Keratinocyte (primary cell): ENCODE data around the gene C10orf90.

Experiments
- EZH2 ChIP-seq: IDR thresholded peaks from one replicate; pipeline ENCODE4 v1.6.1; 2012; ENCODE audit warnings: inconsistent platforms, mild to moderate bottlenecking, low read length, moderate library complexity
- TF ChIP-seq, protein P1 (sequence below), 3 experiments: IDR thresholded peaks in 1 of 3; conservative IDR thresholded peaks in 1 of 3; optimal IDR thresholded peaks in 1 of 3; 2 replicates in 2 of 3; 3 replicates in 1 of 3; pipeline versions ENCODE3 to v1.5.1; 2011; ENCODE audit warnings: low read length in 3 of 3, mild to moderate bottlenecking in 3 of 3, moderate library complexity in 2 of 3, control low read depth in 1 of 3, inconsistent platforms in 1 of 3; ENCODE audit not compliant: insufficient read depth in 2 of 3; ENCODE audit errors: extremely low read depth in 1 of 3

DNA sequence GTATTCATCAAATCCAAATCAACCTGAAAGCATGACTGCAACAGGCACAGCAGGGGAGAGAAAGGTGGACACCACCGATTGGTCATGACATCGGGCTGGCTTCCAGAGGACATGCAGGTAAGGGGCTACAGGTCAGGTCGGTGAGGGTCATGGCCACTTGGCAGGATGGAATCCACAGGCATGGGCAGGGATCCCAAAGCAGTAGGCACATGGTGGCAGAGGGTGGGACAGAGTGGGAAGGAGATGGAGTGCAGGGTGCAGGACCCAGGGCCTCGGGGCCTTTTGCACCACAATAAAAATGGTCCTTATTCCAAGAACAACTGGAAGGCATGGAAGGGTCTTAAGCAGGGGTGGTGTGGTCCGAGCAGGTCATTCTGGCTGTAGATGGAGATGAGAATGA is 33.0 kb downstream of the C10orf90 start:
- TF ChIP-seq, protein P1, sequence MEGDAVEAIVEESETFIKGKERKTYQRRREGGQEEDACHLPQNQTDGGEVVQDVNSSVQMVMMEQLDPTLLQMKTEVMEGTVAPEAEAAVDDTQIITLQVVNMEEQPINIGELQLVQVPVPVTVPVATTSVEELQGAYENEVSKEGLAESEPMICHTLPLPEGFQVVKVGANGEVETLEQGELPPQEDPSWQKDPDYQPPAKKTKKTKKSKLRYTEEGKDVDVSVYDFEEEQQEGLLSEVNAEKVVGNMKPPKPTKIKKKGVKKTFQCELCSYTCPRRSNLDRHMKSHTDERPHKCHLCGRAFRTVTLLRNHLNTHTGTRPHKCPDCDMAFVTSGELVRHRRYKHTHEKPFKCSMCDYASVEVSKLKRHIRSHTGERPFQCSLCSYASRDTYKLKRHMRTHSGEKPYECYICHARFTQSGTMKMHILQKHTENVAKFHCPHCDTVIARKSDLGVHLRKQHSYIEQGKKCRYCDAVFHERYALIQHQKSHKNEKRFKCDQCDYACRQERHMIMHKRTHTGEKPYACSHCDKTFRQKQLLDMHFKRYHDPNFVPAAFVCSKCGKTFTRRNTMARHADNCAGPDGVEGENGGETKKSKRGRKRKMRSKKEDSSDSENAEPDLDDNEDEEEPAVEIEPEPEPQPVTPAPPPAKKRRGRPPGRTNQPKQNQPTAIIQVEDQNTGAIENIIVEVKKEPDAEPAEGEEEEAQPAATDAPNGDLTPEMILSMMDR (optimal IDR thresholded peaks at IDR 0.05 in 1 of 3, IDR thresholded peaks at IDR 0.05 in 1 of 3, conservative IDR thresholded peaks at IDR 0.05 in 1 of 3; ENCODE audit: extremely low read depth in 1 of 3, insufficient read depth in 2 of 3, low read length in 3 of 3), result no peak
- no peak for TF ChIP-seq EZH2
